Neural crest cell (in vitro differentiated cells): ENCODE data around the gene C3orf20. TPM values are rescaled to one million over a fixed set of nuclear protein-coding genes. Genes with fewer than 3 reads are reported as not detected.

Source experiments
- DNase-seq: peaks from one replicate; pipeline ENCODE4 v3.0.0; 2021; ENCODE audit warnings: low read depth, mixed read lengths, low spot score
- H3K27ac Mint-ChIP-seq: one replicate; pipeline ENCODE4 v1.8.0; 2021; ENCODE audit warnings: mild to moderate bottlenecking, mixed read lengths; ENCODE audit not compliant: unreplicated experiment
- H3K27me3 Mint-ChIP-seq: 2 replicates; pipeline ENCODE4 v1.8.0; 2021; ENCODE audit warnings: low read depth, mild to moderate bottlenecking, mixed read lengths
- H3K36me3 Mint-ChIP-seq: 2 replicates; pipeline ENCODE4 v1.8.0; 2021; ENCODE audit warnings: low read depth, mild to moderate bottlenecking, mixed read lengths
- H3K4me1 Mint-ChIP-seq: 2 replicates; pipeline ENCODE4 v1.8.0; 2021; ENCODE audit warnings: mixed read lengths
- H3K4me3 Mint-ChIP-seq: one replicate; pipeline ENCODE4 v1.8.0; 2021; ENCODE audit warnings: mild to moderate bottlenecking, mixed read lengths
- H3K9me3 Mint-ChIP-seq: 2 replicates; pipeline ENCODE4 v1.8.0; 2021; ENCODE audit warnings: mixed read lengths
- total RNA-seq: library from RNA; stranded (reverse); gene quantifications from 2 replicates; pipeline ENCODE4 v1.2.1, GENCODE V29; 2021
- TF ChIP-seq, protein P1 (sequence below): fragments of 200-600 bp; sonication (generic); conservative IDR thresholded peaks from 2 replicates; pipeline ENCODE4 v1.5.0; 2021; ENCODE audit warnings: antibody characterized with exemption, mild to moderate bottlenecking

The C3orf20 gene
- total RNA-seq, 1 donor from 2014 or later, result 0.14 TPM

DNA sequence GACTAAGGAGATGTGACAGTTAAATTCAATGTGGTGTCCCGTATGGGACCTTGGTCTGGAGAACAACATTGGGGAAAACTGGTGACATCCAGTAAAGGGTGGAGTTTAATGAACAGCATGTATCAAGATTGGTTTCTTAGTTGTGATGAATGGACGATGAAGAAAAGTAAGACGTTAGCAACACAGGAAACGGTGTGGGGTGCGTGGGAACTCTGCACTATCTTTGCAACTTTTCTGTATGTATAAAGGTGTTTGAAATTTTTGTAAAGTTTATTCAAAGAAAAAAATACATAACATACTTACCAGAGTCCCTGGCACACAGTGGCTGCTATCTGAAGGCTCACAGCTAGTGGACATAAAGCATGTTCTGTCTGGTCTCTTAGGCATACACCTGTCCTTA, 29.5 kb upstream of the C3orf20 start:
- peaks cover 6% of the 10 kb centered on the region for H3K4me1 Mint-ChIP-seq
- H3K27me3 Mint-ChIP-seq, result peaks cover 51% of the 10 kb centered on the region
- no peaks in the 10 kb centered on the region for H3K36me3 Mint-ChIP-seq
- H3K27ac Mint-ChIP-seq, result no peak overlapping the region
- TF ChIP-seq, protein P1, sequence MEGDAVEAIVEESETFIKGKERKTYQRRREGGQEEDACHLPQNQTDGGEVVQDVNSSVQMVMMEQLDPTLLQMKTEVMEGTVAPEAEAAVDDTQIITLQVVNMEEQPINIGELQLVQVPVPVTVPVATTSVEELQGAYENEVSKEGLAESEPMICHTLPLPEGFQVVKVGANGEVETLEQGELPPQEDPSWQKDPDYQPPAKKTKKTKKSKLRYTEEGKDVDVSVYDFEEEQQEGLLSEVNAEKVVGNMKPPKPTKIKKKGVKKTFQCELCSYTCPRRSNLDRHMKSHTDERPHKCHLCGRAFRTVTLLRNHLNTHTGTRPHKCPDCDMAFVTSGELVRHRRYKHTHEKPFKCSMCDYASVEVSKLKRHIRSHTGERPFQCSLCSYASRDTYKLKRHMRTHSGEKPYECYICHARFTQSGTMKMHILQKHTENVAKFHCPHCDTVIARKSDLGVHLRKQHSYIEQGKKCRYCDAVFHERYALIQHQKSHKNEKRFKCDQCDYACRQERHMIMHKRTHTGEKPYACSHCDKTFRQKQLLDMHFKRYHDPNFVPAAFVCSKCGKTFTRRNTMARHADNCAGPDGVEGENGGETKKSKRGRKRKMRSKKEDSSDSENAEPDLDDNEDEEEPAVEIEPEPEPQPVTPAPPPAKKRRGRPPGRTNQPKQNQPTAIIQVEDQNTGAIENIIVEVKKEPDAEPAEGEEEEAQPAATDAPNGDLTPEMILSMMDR, result no peak
- DNase-seq, result no peak
- no peak overlapping the region for H3K4me3 Mint-ChIP-seq
- no peaks in the 10 kb centered on the region for H3K9me3 Mint-ChIP-seq

GRCh38 chr3:14646131-14646573, 28.8 kb upstream of the C3orf20 start:
- DNase-seq, result no peak
- Mint-ChIP-seq H3K4me3 (no peak overlapping the region), H3K4me1 (peaks cover 10% of the 10 kb centered on the region), H3K27me3 (peaks cover 48% of the 10 kb centered on the region), H3K36me3 (no peaks in the 10 kb centered on the region), H3K9me3 (peaks cover under 1% of the 10 kb centered on the region), H3K27ac (no peak overlapping the region)
- TF ChIP-seq, protein P1, result no peak

GRCh38 chr3:14646589-14647413, 28.1 kb upstream of the C3orf20 start:
- peaks cover 15% of the 10 kb centered on the region for H3K4me1 Mint-ChIP-seq
- DNase-seq, result no peak
- H3K4me3 Mint-ChIP-seq, result no peak overlapping the region
- H3K9me3 Mint-ChIP-seq, result peaks cover 4% of the 10 kb centered on the region
- H3K27ac Mint-ChIP-seq, result no peak overlapping the region
- no peaks in the 10 kb centered on the region for H3K36me3 Mint-ChIP-seq
- H3K27me3 Mint-ChIP-seq, result peaks cover 50% of the 10 kb centered on the region
- TF ChIP-seq, protein P1, result peak; percentile 22

DNA sequence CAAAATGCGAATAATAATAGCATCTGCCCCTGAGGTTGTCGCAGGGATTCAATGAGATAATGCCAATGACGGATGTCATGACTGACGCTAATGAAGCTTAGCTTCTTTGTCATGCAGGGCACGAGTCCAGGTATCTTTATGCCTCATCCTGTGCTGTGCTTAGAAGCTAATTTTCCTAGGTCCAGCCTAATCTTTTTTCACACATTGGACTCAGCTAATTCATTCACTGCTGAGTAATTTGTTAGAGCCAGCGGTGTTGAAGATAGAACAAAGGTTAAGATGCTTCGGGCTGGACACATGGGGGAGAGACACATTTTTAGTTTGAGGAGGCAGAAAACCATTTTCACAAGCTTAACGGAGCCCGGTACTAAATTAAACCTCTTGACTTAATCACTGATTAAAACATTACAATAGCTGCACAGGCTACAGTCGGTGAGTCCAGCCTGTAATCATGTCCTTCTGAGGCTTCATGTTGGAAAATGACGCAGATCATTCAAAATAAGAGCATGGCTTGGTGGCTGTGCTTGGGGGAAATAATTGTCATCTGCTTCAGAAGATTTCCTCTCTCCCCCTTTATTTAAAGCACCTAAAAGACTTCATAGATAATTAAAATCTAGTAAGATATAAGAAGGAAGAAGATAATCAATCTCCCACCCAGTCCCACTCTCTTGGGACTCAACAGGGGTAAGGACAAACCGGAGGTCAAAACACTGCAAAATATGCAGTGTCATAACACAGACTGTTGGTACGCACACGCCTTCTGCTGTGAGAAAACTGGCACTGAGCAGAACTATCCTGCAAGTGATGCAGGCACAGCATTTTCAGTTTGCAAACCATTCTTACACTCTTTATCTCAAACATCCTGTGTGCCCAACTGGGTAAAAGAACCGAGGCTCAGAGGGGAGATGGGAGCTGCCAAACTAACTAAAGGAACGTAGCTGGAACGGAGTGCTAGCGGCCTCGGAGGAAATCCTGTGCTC, 26.7 kb upstream of the C3orf20 start:
- Mint-ChIP-seq H3K27me3 (peaks cover 39% of the 10 kb centered on the region), H3K36me3 (no peaks in the 10 kb centered on the region)
- TF ChIP-seq, protein P1, result no peak

DNA sequence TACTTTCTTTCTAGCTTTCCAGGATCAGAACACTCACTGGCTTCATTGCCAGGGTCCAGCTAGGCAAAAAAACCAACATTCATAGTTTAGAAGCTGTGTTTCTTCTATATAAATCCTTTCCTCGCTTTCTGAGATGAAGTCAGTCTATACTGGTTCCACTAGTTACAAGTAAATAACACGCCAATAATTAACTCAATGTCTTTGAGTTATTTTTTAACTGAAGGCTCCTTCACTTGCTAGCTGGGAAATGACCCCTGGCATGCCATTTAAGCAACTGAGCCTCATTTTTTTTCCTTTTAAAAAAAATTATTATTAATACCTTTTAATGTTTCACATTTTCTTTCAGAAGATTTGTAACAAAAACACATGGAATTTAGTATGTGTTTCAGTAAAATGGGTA, 25.5 kb upstream of the C3orf20 start:
- Mint-ChIP-seq H3K27me3 (peaks cover 27% of the 10 kb centered on the region), H3K4me1 (peaks cover 28% of the 10 kb centered on the region), H3K4me3 (peak overlapping the region; percentile 20), H3K36me3 (no peaks in the 10 kb centered on the region), H3K27ac (no peak overlapping the region), H3K9me3 (peaks cover 4% of the 10 kb centered on the region)
- TF ChIP-seq, protein P1, result no peak
- no peak for DNase-seq

More for the DNA sequence above, 26.7 kb upstream of the C3orf20 start:
- H3K4me1 Mint-ChIP-seq, result peaks cover 21% of the 10 kb centered on the region
- H3K4me3 Mint-ChIP-seq, result peak overlapping the region; percentile 42
- no peak for DNase-seq
- peaks cover 4% of the 10 kb centered on the region for H3K9me3 Mint-ChIP-seq
- no peak overlapping the region for H3K27ac Mint-ChIP-seq
